ENCODE measurements around the gene HS6ST1. TPM values are rescaled to one million over a fixed set of nuclear protein-coding genes. Genes with fewer than 3 reads are reported as not detected.

HS6ST1 gene
- total and polyA plus RNA-seq, 3 donors from 2014 or later, result 58.7 to 203 (median 143) TPM

DNA sequence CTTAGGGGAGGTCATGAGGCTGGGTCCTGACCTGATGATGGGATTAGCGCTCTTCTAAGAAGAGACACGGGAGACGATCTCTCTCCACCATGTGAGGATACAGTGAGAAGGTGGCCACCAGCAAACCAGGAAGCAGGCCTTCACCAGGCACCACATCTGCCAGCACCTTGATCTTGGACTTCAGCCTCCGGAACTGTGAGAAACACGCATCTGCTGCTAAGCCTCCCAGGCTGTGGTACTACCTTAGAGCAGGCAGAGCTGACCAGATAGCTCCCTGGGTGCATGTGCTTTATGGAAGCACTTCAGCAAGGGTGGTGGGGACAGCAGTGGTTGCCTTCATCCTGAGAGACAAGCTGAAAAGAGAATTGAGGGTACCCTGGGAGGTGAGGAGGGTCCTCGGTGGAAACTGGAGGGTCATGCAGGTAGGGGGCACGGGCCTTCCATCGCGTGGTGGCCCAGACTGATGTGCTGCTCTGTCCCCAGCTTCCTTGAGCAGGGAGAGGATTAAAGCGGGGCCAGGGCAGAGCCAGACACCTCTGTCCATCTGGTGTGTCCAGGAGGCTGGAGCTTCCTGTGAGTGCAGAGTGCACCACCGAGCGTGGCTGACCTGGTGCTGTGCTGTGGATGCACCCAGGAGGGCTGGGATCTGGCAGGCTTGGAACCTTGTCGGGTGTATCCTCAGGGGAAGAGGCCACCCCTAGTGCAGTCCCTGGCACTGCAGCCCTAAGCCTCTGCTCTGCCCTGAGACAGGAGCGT lies 42.9 kb upstream of the HS6ST1 start:
- 87 to 94% methylated on average over 6 to 14 of the region's 14 CpGs for WGBS, 2 donors
- no peak for TF ChIP-seq POLR2A (IDR thresholded peaks at IDR 0.05)
- no peak for TF ChIP-seq CTCF (IDR thresholded peaks at IDR 0.05)

DNA sequence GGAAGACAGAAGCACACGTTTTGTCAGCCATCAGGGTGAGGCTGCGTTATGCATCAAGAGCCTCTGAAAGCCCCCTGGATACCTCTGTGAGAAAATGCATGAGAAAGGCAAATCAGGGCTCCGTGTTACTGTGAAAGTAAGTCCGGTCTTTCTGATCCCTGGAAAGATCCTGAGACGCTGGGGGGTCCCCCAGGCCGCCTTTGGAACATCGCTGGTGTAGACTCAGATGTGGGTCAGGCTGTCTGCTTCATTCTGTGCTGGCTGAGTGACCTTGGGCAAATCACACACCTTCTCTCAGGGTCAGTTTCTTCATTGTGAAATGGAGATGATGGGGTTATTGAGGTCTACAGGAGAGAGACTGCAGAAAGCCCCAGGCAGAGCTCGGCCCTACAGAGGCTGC lies 42.0 kb upstream of the HS6ST1 start:
- peaks cover 23% of the 10 kb centered on the region for H3K4me1 ChIP-seq
- no peak for DNase-seq
- 94 to 95% methylated on average over 8 of the region's 8 CpGs for WGBS, 2 donors
- H3K27ac ChIP-seq, result no peak overlapping the region
- no peak overlapping the region for H3K4me3 ChIP-seq
- no peaks in the 10 kb centered on the region for H3K27me3 ChIP-seq
- H3K36me3 ChIP-seq (ENCODE audit: low read depth, missing control alignments), result no peaks in the 10 kb centered on the region
- no peak for TF ChIP-seq POLR2A (IDR thresholded peaks at IDR 0.05)
- no peak for TF ChIP-seq CTCF (IDR thresholded peaks at IDR 0.05)
- no peaks in the 10 kb centered on the region for H3K9me3 ChIP-seq
- intact Hi-C loops (cut with DNase I; ENCODE audit: low total_unique reads), result no loop called here

More for the DNA sequence above, 42.9 kb upstream of the HS6ST1 start:
- intact Hi-C loops (cut with DNase I; ENCODE audit: low total_unique reads), result no loop called here
- H3K4me3 ChIP-seq, result no peak overlapping the region
- H3K9me3 ChIP-seq, result no peaks in the 10 kb centered on the region
- H3K27ac ChIP-seq, result no peak overlapping the region
- DNase-seq, result no peak
- peaks cover 23% of the 10 kb centered on the region for H3K4me1 ChIP-seq
- H3K27me3 ChIP-seq, result no peaks in the 10 kb centered on the region
- no peaks in the 10 kb centered on the region for H3K36me3 ChIP-seq (ENCODE audit: low read depth, missing control alignments)

GRCh38 chr2:128359841-128360240 lies 41.2 kb upstream of the HS6ST1 start:
- no peak for DNase-seq
- no peak overlapping the region for H3K27ac ChIP-seq
- H3K27me3 ChIP-seq, result no peaks in the 10 kb centered on the region
- no peaks in the 10 kb centered on the region for H3K36me3 ChIP-seq (ENCODE audit: low read depth, missing control alignments)
- TF ChIP-seq CTCF (IDR thresholded peaks at IDR 0.05) (no peak), POLR2A (IDR thresholded peaks at IDR 0.05) (no peak)
- H3K9me3 ChIP-seq, result no peaks in the 10 kb centered on the region
- no peak overlapping the region for H3K4me3 ChIP-seq
- intact Hi-C loops (cut with DNase I; ENCODE audit: low total_unique reads), result no loop called here
- WGBS, 2 donors, result 89 to 94% methylated on average over 11 of the region's 11 CpGs
- H3K4me1 ChIP-seq, result peaks cover 23% of the 10 kb centered on the region

GRCh38 chr2:128358941-128359731 lies 40.5 kb upstream of the HS6ST1 start:
- intact Hi-C loops (cut with DNase I; ENCODE audit: low total_unique reads), result no loop called here
- TF ChIP-seq POLR2A (IDR thresholded peaks at IDR 0.05) (no peak), CTCF (IDR thresholded peaks at IDR 0.05) (no peak)
- peak; percentile 4 for DNase-seq

More at GRCh38 chr2:128358941-128359731, 40.5 kb upstream of the HS6ST1 start:
- Histone ChIP-seq H3K4me3 (no peak overlapping the region), H3K27me3 (no peaks in the 10 kb centered on the region), H3K36me3 (ENCODE audit: low read depth, missing control alignments) (no peaks in the 10 kb centered on the region), H3K27ac (no peak overlapping the region), H3K4me1 (peaks cover 23% of the 10 kb centered on the region), H3K9me3 (no peaks in the 10 kb centered on the region)
- 90 to 95% methylated on average over 11 to 16 of the region's 16 CpGs for WGBS, 2 donors

Data from testis (tissue), 3 donors.